C4-2B (cell line): Measurements from ENCODE around the gene CDH20.

ENCODE experiments used
- CTCF ChIP-seq: fragments of 450-650 bp; conservative IDR thresholded peaks from 2 replicates; pipeline ENCODE4 v1.5.1; 2017; ENCODE audit warnings: mild to moderate bottlenecking
- ZFX ChIP-seq: fragments of 450-650 bp; IDR thresholded peaks from 2 replicates; pipeline ENCODE4 v1.6.1; 2017

- TF ChIP-seq CTCF = no peak
- no peak for TF ChIP-seq ZFX
Observed at GRCh38 chr18:61578846-61579245, 245.6 kb downstream of the CDH20 start.
